ENCODE data around the gene ENPP7.

ENPP7 gene

DNA sequence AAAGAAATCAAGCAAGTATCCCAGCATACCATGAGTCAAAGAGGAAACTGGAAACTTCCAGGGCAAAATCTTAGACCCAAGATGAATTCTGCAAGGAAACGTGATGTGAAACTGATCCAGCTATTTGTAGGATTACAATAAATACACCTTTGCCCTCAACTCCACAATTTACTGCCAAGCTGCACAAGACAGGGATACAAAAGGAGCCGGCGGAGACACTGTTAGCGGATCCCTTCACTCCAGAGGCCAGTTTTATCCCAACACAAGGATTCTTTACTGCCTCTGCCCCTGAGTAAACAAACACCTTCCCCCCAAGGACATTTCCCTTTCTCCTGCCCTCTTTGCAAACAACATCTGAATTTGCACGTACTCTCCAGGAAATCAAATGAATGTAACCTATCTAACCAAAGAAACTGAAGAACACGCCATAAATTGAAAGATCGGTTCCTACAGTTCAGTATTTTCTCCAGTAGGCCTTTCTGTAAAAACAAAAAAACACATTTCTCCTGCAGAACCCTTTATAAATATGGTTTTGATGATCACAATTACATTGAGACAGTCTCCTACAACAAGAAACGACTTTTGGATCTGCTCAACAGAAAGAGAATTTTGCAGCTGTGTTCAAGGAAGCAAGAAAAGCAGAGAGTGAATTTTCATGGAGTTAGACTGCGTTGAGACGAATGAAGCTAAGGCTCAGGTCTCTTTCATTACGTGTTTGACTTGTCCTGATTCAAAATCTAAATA, 45.8 kb downstream of the ENPP7 start:
- in situ Hi-C loops (cut with MboI; ENCODE audit: low sequenced_read_pairs, unreplicated experiment), result no loop called here
- TF ChIP-seq, protein P1, sequence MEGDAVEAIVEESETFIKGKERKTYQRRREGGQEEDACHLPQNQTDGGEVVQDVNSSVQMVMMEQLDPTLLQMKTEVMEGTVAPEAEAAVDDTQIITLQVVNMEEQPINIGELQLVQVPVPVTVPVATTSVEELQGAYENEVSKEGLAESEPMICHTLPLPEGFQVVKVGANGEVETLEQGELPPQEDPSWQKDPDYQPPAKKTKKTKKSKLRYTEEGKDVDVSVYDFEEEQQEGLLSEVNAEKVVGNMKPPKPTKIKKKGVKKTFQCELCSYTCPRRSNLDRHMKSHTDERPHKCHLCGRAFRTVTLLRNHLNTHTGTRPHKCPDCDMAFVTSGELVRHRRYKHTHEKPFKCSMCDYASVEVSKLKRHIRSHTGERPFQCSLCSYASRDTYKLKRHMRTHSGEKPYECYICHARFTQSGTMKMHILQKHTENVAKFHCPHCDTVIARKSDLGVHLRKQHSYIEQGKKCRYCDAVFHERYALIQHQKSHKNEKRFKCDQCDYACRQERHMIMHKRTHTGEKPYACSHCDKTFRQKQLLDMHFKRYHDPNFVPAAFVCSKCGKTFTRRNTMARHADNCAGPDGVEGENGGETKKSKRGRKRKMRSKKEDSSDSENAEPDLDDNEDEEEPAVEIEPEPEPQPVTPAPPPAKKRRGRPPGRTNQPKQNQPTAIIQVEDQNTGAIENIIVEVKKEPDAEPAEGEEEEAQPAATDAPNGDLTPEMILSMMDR (IDR thresholded peaks at IDR 0.05; ENCODE audit: borderline replicate concordance, control extremely low read depth, extremely low read depth, insufficient read depth, missing control alignments), result no peak
- DNase-seq (ENCODE audit: low spot score), result no peak

DNA sequence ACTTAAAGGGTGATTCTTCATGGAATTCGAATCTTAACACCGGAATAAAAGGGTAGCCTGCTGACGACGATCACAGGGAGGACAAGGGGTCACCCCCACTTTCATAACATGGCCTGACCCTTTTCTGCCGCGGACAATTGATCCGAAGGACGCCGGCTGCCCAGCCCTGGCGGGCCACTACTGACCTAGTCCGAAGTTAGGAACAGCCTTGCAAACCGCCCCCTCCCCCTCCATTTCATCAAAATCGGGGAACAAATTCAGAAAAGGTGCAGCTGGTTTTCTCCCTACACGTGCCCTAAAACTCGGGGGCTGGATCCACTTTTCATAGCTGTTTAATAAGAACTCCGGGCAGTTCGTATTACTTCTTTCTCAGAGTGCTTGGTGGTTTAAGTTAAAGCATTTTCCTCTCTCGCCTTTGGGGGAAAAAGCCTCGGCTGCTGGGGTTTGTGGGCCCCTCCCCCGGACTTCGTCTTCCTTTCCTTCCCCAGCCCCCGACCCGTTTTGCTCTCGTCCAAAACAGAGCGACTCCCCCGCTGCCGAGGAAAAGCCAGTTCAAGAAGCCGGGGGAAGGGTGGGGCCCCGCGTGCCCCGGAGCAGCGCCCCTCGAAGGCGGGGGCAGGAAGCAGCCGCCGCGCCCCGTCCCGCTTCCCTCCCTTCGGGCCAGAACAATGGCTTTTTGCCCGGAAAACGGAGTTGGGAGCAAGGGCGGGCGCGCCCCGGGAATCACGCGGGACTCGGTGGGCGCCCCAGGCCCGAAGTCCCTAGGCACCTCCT, 46.6 kb downstream of the ENPP7 start:
- peak; percentile 62 for DNase-seq (ENCODE audit: low spot score)
- TF ChIP-seq, protein P1 (IDR thresholded peaks at IDR 0.05; ENCODE audit: borderline replicate concordance, control extremely low read depth, extremely low read depth, insufficient read depth, missing control alignments), result no peak
- in situ Hi-C loops (cut with MboI; ENCODE audit: low sequenced_read_pairs, unreplicated experiment), result no loop called here

DNA sequence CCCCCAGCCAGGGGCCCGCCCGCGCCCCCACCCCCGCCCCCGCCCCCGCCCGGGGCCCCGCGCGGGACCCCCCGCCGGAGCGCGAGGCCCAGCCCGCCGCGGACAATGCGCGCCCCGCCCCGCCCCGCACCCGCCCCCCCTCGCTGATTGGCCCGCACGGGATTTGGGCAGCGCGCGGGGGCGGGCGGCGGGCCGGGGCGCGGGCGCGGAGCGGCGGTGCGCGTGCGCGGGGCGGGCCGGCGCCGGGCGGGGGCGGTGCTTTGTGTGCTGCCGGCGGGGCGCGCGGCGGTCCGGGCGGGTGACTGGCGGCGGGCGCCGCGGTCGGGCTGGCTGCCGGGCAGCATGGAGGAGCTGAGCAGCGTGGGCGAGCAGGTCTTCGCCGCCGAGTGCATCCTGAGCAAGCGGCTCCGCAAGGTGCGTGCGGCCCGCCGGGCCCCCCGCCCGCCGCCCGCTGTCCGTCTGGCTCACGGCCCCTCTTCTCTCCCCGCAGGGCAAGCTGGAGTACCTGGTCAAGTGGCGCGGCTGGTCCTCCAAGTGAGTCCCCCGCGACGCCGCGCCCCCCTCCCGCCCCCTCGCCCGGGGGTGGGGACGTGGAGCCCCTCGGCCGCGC, 47.3 kb downstream of the ENPP7 start, which contains the start of gene CBX2:
Gene CBX2 (plus strand): TSS at position 255 of the 610 bp plus-strand sequence. CDS start 88 bp downstream, at position 343.
- DNase-seq (ENCODE audit: low spot score), result peak; percentile 97
- in situ Hi-C loops (cut with MboI; ENCODE audit: low sequenced_read_pairs, unreplicated experiment), result no loop called here
- TF ChIP-seq, protein P1 (IDR thresholded peaks at IDR 0.05; ENCODE audit: borderline replicate concordance, control extremely low read depth, extremely low read depth, insufficient read depth, missing control alignments), result no peak

DNA sequence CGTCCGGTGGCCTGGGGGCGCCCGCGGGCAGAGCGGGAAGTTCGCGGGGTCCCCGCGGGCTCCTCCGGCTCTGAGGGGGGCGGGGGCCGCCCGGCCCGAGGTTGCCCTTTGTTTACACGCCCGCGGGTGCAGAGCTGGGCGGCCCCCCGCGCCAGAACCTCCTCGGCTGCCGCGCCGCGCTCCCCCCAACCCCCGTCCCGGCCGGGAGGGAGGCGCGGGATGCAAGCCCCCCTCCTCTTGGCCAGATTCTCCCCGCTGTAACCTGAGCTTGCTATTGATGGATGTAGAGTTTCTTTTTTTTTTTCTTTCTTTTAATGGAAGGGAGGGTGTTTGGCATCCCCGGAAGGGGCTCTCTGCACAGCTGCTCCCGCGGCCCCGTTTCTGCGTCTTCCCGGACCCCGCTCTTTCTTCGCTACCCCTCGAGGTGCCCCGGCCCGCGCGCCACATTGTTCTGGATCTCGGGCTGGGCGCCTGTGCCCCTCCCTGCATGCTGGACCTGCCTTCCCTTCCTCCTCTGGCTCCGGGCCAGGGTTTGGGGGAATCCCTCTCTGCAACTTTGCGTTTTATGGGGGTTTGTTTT, 47.9 kb downstream of the ENPP7 start:
- peak; percentile 64 for DNase-seq (ENCODE audit: low spot score)
- TF ChIP-seq, protein P1 (IDR thresholded peaks at IDR 0.05; ENCODE audit: borderline replicate concordance, control extremely low read depth, extremely low read depth, insufficient read depth, missing control alignments), result no peak

DNA sequence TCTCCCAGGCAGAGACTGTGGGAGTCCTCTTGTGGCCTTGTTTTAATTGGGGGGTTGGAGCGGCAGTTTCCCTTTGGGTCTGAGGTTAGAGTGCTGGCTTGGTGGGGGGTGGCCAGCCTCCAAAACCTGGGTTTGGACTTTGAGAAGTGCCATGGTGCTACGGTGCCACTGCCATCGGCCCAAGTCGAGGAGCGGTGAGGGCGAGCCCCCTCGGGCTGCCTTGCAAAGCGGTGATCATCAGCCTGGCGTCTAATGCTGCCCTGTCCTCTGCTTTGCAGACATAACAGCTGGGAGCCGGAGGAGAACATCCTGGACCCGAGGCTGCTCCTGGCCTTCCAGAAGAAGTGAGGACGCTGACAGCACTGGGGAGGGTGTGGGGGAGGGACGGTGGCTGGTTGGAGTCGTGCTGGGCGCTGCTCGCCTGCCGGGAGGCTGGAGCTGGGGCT, 48.4 kb downstream of the ENPP7 start:
- in situ Hi-C loops (cut with MboI; ENCODE audit: low sequenced_read_pairs, unreplicated experiment), result no loop called here
- DNase-seq (ENCODE audit: low spot score), result no peak
- TF ChIP-seq, protein P1 (IDR thresholded peaks at IDR 0.05; ENCODE audit: borderline replicate concordance, control extremely low read depth, extremely low read depth, insufficient read depth, missing control alignments), result no peak

More for the DNA sequence above, 47.9 kb downstream of the ENPP7 start:
- in situ Hi-C loops (cut with MboI; ENCODE audit: low sequenced_read_pairs, unreplicated experiment), result no loop called here

All from GM13976 (cell line).